CD4-positive, alpha-beta T cell treated with Interleukin-17A for 1 hour (primary cell): ENCODE results near the gene RD3L.

Experiments used
- DNase-seq: peaks from one replicate; pipeline ENCODE4 v3.0.0-alpha.2; 2020

The RD3L gene

GRCh38 chr14:103892247-103892646 lies 50.1 kb downstream of the RD3L start:
- no peak for DNase-seq

GRCh38 chr14:103891667-103892215 lies 50.6 kb downstream of the RD3L start:
- no peak for DNase-seq

DNA sequence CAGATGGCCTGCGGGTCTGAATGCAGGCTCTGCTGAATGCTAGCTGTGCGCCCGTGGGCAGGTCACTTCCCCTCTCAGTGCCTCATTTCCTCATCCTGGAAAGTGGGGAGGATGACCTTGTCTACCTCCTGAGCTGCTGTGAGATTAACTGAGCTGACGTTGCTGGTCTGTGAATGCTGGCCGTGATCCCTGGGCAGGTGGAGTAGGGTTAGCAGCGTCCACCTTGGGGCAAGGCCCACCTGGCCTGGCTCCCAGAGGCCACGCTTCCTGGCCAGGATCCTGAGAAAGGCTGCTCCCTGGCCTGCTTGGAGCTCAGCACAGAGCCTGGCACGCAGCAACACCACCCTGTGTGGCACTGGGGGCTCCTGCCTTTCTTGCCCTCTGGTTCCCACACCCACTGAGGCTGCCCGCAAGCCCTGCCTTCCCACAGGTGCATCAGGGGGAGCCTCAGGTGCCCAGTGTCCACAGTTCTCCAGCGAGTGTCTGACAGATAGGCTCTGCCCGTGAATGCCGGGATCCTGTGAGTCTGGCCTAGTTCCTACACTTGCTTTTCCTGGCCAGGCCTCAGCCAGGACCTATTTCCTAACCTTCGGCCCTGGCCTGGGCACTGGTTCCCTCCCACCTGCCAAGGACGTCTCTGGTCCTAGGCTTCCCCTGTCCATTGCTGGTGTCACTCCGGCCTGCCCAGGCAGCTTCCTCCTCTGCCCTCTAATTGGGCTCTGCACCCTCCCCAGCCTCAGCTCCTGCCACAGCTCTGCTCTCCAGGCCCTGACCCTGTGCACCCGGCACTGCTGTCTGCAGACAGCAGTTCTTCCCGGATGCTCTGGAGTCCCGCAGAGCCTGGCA lies 51.3 kb downstream of the RD3L start:
- DNase-seq: no peak
